OCI-LY7 (cell line): ENCODE data around the gene EFNA4. TPM values are rescaled to one million over a fixed set of nuclear protein-coding genes. Genes with fewer than 3 reads are reported as not detected.

Experiments
- BruUV-seq: library from RNA; stranded (reverse); fragments of 400-500 nt; replicated peaks from 2 replicates; lab custom pipeline; 2021; lab: Mats Ljungman, UMichigan
- CTCF ChIA-PET: fragments of 300-600 bp; sonication (Branson Sonifier 250); formaldehyde crosslinking; loops from one replicate; lab custom pipeline; 2022; ENCODE audit warnings: antibody characterized with exemption; ENCODE audit not compliant: unreplicated experiment; lab: Charles Lee
- POLR2A ChIA-PET: fragments of 300-600 bp; sonication (Branson Sonifier 250); formaldehyde crosslinking; loops from one replicate; lab custom pipeline; 2022; ENCODE audit warnings: antibody characterized with exemption; lab: Charles Lee
- DNase-seq: peaks from one replicate; pipeline ENCODE4 v3.0.0-alpha.2; 2015; ENCODE audit warnings: low spot score
- H2AFZ ChIP-seq: fragments of 200-600 bp; sonication (generic), shearing (Covaris generic); 2 replicates; pipeline ENCODE4 v1.6.1; 2014; ENCODE audit warnings: mild to moderate bottlenecking, antibody characterized with exemption, low read length, moderate library complexity
- H3K27ac ChIP-seq: fragments of 200-600 bp; sonication (generic); 2 replicates; pipeline ENCODE4 v1.5.1; 2014; ENCODE audit warnings: mixed run types, low read depth, mild to moderate bottlenecking, moderate library complexity, low read length, inconsistent platforms; ENCODE audit not compliant: poor library complexity, severe bottlenecking
- H3K36me3 ChIP-seq: fragments of 200-600 bp; sonication (generic); 2 replicates; pipeline ENCODE4 v1.6.1; 2014; ENCODE audit warnings: mild to moderate bottlenecking, antibody characterized with exemption, low read length, moderate library complexity, mixed read lengths; ENCODE audit not compliant: insufficient read depth
- H3K4me1 ChIP-seq: fragments of 200-600 bp; sonication (generic); 2 replicates; pipeline ENCODE4 v1.5.1; 2014; ENCODE audit warnings: mild to moderate bottlenecking, low read length; ENCODE audit not compliant: insufficient read depth, poor library complexity, severe bottlenecking
- H3K4me2 ChIP-seq: fragments of 200-600 bp; sonication (generic); 2 replicates; pipeline ENCODE4 v1.6.1; 2014; ENCODE audit warnings: mild to moderate bottlenecking, low read length
- H3K4me3 ChIP-seq: fragments of 200-600 bp; sonication (generic); 2 replicates; pipeline ENCODE4 v1.5.1; 2014; ENCODE audit warnings: mild to moderate bottlenecking, low read depth, low read length; ENCODE audit not compliant: poor library complexity, severe bottlenecking
- H3K79me2 ChIP-seq: fragments of 200-600 bp; sonication (generic); 2 replicates; pipeline ENCODE4 v1.6.1; 2016; ENCODE audit warnings: low read depth, mild to moderate bottlenecking, low read length, moderate library complexity, mixed read lengths; ENCODE audit not compliant: insufficient read depth
- H3K9me2 ChIP-seq: fragments of 200-600 bp; sonication (generic); 2 replicates; pipeline ENCODE4 v1.6.1; 2016; ENCODE audit warnings: mild to moderate bottlenecking, low read length, mixed read lengths; ENCODE audit not compliant: insufficient read depth
- H3K9me3 ChIP-seq: fragments of 200-600 bp; sonication (generic); 2 replicates; pipeline ENCODE4 v1.6.1; 2014; ENCODE audit warnings: mild to moderate bottlenecking, mixed run types, low read length, mixed read lengths
- H4K20me1 ChIP-seq: fragments of 200-600 bp; sonication (generic); 2 replicates; pipeline ENCODE4 v1.6.1; 2014; ENCODE audit warnings: mild to moderate bottlenecking, antibody characterized with exemption, low read length, moderate library complexity, mixed read lengths; ENCODE audit not compliant: insufficient read depth
- EZH2phosphoT487 ChIP-seq: fragments of 200-600 bp; sonication (generic); IDR thresholded peaks from 2 replicates; pipeline ENCODE4 v1.6.1; 2018; ENCODE audit warnings: low read depth, borderline replicate concordance, mild to moderate bottlenecking, mixed run types, antibody characterized with exemption, low read length, moderate library complexity, mixed read lengths
- intact Hi-C: fragments of 100-400 bp; cut with micrococcal nuclease; formaldehyde crosslinking; loops from one replicate; pipeline ENCODE4 v1.10.0; 2022; ENCODE audit not compliant: unreplicated experiment
- total RNA-seq, 2 experiments: library from RNA; depleted of rRNA in 1 of 2; stranded (reverse); fragments of >200 nt in 1 of 2; shearing (Covaris generic) in 1 of 2; gene quantifications; 2 replicates each; pipeline ENCODE4 v1.2.3, GENCODE V29; 2014 to 2022
- TF ChIP-seq, protein P1 (sequence below): fragments of 200-600 bp; sonication (generic); conservative IDR thresholded peaks from 2 replicates; pipeline ENCODE4 v1.5.1; 2014; ENCODE audit warnings: mild to moderate bottlenecking, antibody characterized with exemption, low read length, moderate library complexity, mixed read lengths

The EFNA4 gene
- total RNA-seq, 2 experiments from 2014 or later, result 9.0 to 10.5 TPM

- TF ChIP-seq EZH2phosphoT487, result no peak
- TF ChIP-seq, protein P1, sequence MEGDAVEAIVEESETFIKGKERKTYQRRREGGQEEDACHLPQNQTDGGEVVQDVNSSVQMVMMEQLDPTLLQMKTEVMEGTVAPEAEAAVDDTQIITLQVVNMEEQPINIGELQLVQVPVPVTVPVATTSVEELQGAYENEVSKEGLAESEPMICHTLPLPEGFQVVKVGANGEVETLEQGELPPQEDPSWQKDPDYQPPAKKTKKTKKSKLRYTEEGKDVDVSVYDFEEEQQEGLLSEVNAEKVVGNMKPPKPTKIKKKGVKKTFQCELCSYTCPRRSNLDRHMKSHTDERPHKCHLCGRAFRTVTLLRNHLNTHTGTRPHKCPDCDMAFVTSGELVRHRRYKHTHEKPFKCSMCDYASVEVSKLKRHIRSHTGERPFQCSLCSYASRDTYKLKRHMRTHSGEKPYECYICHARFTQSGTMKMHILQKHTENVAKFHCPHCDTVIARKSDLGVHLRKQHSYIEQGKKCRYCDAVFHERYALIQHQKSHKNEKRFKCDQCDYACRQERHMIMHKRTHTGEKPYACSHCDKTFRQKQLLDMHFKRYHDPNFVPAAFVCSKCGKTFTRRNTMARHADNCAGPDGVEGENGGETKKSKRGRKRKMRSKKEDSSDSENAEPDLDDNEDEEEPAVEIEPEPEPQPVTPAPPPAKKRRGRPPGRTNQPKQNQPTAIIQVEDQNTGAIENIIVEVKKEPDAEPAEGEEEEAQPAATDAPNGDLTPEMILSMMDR, result peak; percentile 82
- intact Hi-C loops, result loop anchor here (1.0 to 5.0 kb wide), 7 partner anchors 21 to 456 kb away; partner anchors contain the start of genes ADAR, FLAD1 and PYGO2
- peaks cover 32% of the 10 kb centered on the region for H3K4me1 ChIP-seq
- peak overlapping the region; percentile 66; the same call in 1 of the 2 replicates for H2AFZ ChIP-seq
- POLR2A ChIA-PET, result interaction anchor here (1.5 kb wide), 2 partner anchors 13 to 22 kb away, joined by 4 to 5 read pairs; no protein-coding TSS in a partner anchor
- H3K79me2 ChIP-seq, result peaks cover 7% of the 10 kb centered on the region; the same call in 1 of the 2 replicates
- no peaks in the 10 kb centered on the region for H4K20me1 ChIP-seq
- H3K9me2 ChIP-seq, result no peaks in the 10 kb centered on the region
- peak; percentile 84 for DNase-seq
- H3K4me3 ChIP-seq, result peak overlapping the region; percentile 84
- peaks cover 6% of the 10 kb centered on the region; the same call in 1 of the 2 replicates for H3K36me3 ChIP-seq
- H3K4me2 ChIP-seq, result peak overlapping the region; percentile 90
- no peaks in the 10 kb centered on the region for H3K9me3 ChIP-seq
- H3K27ac ChIP-seq, result peak overlapping the region; percentile 29
- CTCF ChIA-PET, result no interaction called here
- BruUV-seq, result no TSS peak
These were observed 683 bp upstream of the EFNA4 start for GRCh38 chr1:155062702-155063411.

- peaks cover 10% of the 10 kb centered on the region; the same call in 1 of the 2 replicates for H3K36me3 ChIP-seq
- H3K27ac ChIP-seq, result no peak overlapping the region
- H3K4me3 ChIP-seq, result peak overlapping the region; percentile 84
- H2AFZ ChIP-seq, result peak overlapping the region; percentile 66; the same call in 1 of the 2 replicates
- ChIA-PET CTCF (no interaction called here), POLR2A (interaction anchor here (1.1 to 1.5 kb wide), 4 partner anchors 13 to 21 kb away, joined by 3 to 5 read pairs (median 4); partner anchors contain the start of gene ADAM15)
- peak overlapping the region; percentile 90 for H3K4me2 ChIP-seq
- no peak for TF ChIP-seq EZH2phosphoT487
- TF ChIP-seq, protein P1, result no peak
- no peaks in the 10 kb centered on the region for H3K9me2 ChIP-seq
- TSS peak; percentile 88 for BruUV-seq
- peaks cover 32% of the 10 kb centered on the region for H3K4me1 ChIP-seq
- intact Hi-C loops, result loop anchor here (5.0 kb wide), 4 partner anchors 82 to 457 kb away; partner anchors contain the start of genes ADAR, FLAD1 and PYGO2
- DNase-seq, result peak; percentile 58
- H3K9me3 ChIP-seq, result no peaks in the 10 kb centered on the region
- peaks cover 7% of the 10 kb centered on the region; the same call in 1 of the 2 replicates for H3K79me2 ChIP-seq
- H4K20me1 ChIP-seq, result no peaks in the 10 kb centered on the region
These were observed 731 bp downstream of the EFNA4 start for GRCh38 chr1:155064111-155064831.
